ENCODE measurements around the gene GLT6D1.

DNA sequence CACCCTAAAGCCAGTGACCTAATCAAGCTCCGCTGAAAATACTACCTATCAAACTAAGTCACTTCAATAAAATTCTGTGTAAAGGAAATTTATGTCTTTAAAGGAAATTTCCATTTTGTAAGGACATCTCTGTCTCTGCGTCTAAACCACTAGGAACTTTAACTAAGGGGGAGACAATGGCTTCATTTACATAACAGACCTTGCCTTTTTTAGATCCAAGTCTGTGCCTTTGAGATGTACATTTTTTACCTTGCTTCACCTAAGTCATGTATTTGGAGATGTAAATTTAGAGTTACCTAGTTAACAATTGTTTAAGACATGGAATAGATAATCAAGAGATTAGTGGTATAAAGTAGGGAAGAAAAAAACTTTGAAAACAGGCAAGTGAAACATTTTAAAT, 10.2 kb upstream of the GLT6D1 start:
- TF ChIP-seq, protein P1, sequence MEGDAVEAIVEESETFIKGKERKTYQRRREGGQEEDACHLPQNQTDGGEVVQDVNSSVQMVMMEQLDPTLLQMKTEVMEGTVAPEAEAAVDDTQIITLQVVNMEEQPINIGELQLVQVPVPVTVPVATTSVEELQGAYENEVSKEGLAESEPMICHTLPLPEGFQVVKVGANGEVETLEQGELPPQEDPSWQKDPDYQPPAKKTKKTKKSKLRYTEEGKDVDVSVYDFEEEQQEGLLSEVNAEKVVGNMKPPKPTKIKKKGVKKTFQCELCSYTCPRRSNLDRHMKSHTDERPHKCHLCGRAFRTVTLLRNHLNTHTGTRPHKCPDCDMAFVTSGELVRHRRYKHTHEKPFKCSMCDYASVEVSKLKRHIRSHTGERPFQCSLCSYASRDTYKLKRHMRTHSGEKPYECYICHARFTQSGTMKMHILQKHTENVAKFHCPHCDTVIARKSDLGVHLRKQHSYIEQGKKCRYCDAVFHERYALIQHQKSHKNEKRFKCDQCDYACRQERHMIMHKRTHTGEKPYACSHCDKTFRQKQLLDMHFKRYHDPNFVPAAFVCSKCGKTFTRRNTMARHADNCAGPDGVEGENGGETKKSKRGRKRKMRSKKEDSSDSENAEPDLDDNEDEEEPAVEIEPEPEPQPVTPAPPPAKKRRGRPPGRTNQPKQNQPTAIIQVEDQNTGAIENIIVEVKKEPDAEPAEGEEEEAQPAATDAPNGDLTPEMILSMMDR (IDR thresholded peaks at IDR 0.05) = no peak
- TF ChIP-seq POLR2AphosphoS5 (IDR thresholded peaks at IDR 0.05) = no peak
- no peak for TF ChIP-seq EP300 (IDR thresholded peaks at IDR 0.05; ENCODE audit: low read depth)
- TF ChIP-seq POLR2A (IDR thresholded peaks at IDR 0.05) = no peak

Data from transverse colon (tissue), 4 donors.